SKM-1 (cell line): ENCODE data around the gene ADTRP.

ENCODE experiments used
- DNase-seq: peaks from one replicate; lab custom pipeline; 2025; ENCODE audit not compliant: unreplicated experiment; lab: John Stamatoyannopoulos, UW

The ADTRP gene

GRCh38 chr6:11778648-11779328 is at the start of gene ADTRP:
Gene ADTRP (minus strand): TSS chr6:11778803. CDS start chr6:11778759, 44 bp downstream.
- DNase-seq = no peak

GRCh38 chr6:11826779-11827178 is 48.2 kb upstream of the ADTRP start:
- DNase-seq = no peak

- DNase-seq = no peak
These were observed 46.4 kb upstream of the ADTRP start for GRCh38 chr6:11824986-11825385.

- no peak for DNase-seq
These were observed 43.7 kb upstream of the ADTRP start for GRCh38 chr6:11822346-11822745.

- no peak for DNase-seq
These were observed 43.2 kb upstream of the ADTRP start for GRCh38 chr6:11821781-11822180.

GRCh38 chr6:11820821-11821220 is 42.2 kb upstream of the ADTRP start:
- no peak for DNase-seq

- no peak for DNase-seq
These were observed 40.9 kb upstream of the ADTRP start for GRCh38 chr6:11819486-11819885.

GRCh38 chr6:11815231-11815630 is 36.6 kb upstream of the ADTRP start:
- DNase-seq = no peak

- DNase-seq = no peak
These were observed 36.2 kb upstream of the ADTRP start for GRCh38 chr6:11814819-11815218.

- no peak for DNase-seq
These were observed 35.5 kb upstream of the ADTRP start for GRCh38 chr6:11814106-11814505.

- DNase-seq = no peak
These were observed 35.0 kb upstream of the ADTRP start for GRCh38 chr6:11813606-11814005.

GRCh38 chr6:11812951-11813350 is 34.3 kb upstream of the ADTRP start:
- no peak for DNase-seq

GRCh38 chr6:11812439-11812838 is 33.8 kb upstream of the ADTRP start:
- no peak for DNase-seq

GRCh38 chr6:11811644-11812264 is 33.2 kb upstream of the ADTRP start:
- no peak for DNase-seq

- DNase-seq = no peak
These were observed 32.4 kb upstream of the ADTRP start for GRCh38 chr6:11810854-11811643.

- DNase-seq = no peak
These were observed 31.5 kb upstream of the ADTRP start for GRCh38 chr6:11810039-11810541.

- DNase-seq = no peak
These were observed 29.5 kb upstream of the ADTRP start for GRCh38 chr6:11808054-11808453.

GRCh38 chr6:11806561-11807317 is 28.1 kb upstream of the ADTRP start:
- no peak for DNase-seq

GRCh38 chr6:11805259-11806053 is 26.9 kb upstream of the ADTRP start:
- DNase-seq = no peak

- no peak for DNase-seq
These were observed 26.1 kb upstream of the ADTRP start for GRCh38 chr6:11804701-11805100.
